Neural cell (in vitro differentiated cells): ENCODE results near the gene PHAX.
"Not testable (repeated sequence)": the region's sequence is repeated elsewhere in the genome, so short reads cannot be mapped to it uniquely, and the experiment has no call there.

Experiments used
- CTCF ChIP-seq: fragments of 450-650 bp; IDR thresholded peaks from 2 replicates; pipeline ENCODE4 v1.5.1; 2014; ENCODE audit warnings: antibody characterized with exemption, mild to moderate bottlenecking, moderate library complexity; ENCODE audit not compliant: poor library complexity, severe bottlenecking
- EP300 ChIP-seq: fragments of 450-650 bp; conservative IDR thresholded peaks from 2 replicates; pipeline ENCODE4 v1.6.1; 2014; ENCODE audit warnings: antibody characterized with exemption, mild to moderate bottlenecking, moderate library complexity; ENCODE audit not compliant: poor library complexity, severe bottlenecking
- EZH2 ChIP-seq: fragments of 200-600, 300-800 bp; shearing (Covaris generic), sonication (generic); IDR thresholded peaks from 2 replicates; pipeline ENCODE4 v1.6.1; 2014; ENCODE audit warnings: antibody characterized with exemption, low read length, borderline replicate concordance, mild to moderate bottlenecking; ENCODE audit not compliant: insufficient read depth, poor library complexity, severe bottlenecking
- MXI1 ChIP-seq: fragments of 450-650 bp; conservative IDR thresholded peaks from 2 replicates; pipeline ENCODE4 v1.6.1; 2014; ENCODE audit warnings: antibody characterized with exemption, mild to moderate bottlenecking; ENCODE audit not compliant: poor library complexity, severe bottlenecking
- POLR2AphosphoS5 ChIP-seq: IDR thresholded peaks from 2 replicates; pipeline ENCODE4 v1.6.1; 2012
- RAD21 ChIP-seq: fragments of 450-650 bp; conservative IDR thresholded peaks from 2 replicates; pipeline ENCODE4 v1.6.1; 2014; ENCODE audit warnings: antibody characterized with exemption, mild to moderate bottlenecking, moderate library complexity
- REST ChIP-seq: IDR thresholded peaks from 2 replicates; pipeline ENCODE4 v1.6.1; 2012; ENCODE audit warnings: borderline replicate concordance
- SMC3 ChIP-seq: fragments of 450-650 bp; conservative IDR thresholded peaks from 2 replicates; pipeline ENCODE4 v1.6.1; 2014; ENCODE audit warnings: antibody characterized with exemption, mild to moderate bottlenecking, moderate library complexity; ENCODE audit not compliant: poor library complexity

- not testable (repeated sequence) for TF ChIP-seq CTCF, EZH2, REST, RAD21, EP300, SMC3, MXI1, POLR2AphosphoS5
Measured at GRCh38 chr5:126649057-126649456, 48.3 kb downstream of the PHAX start.
